GM21619 (cell line): ENCODE data around the gene HOXB9.

ENCODE experiments used
- ATAC-seq: cut with Tn5 transposase; IDR thresholded peaks from one replicate; pipeline ENCODE4 v1.9.1; 2021; ENCODE audit not compliant: unreplicated experiment

HOXB9 gene

DNA sequence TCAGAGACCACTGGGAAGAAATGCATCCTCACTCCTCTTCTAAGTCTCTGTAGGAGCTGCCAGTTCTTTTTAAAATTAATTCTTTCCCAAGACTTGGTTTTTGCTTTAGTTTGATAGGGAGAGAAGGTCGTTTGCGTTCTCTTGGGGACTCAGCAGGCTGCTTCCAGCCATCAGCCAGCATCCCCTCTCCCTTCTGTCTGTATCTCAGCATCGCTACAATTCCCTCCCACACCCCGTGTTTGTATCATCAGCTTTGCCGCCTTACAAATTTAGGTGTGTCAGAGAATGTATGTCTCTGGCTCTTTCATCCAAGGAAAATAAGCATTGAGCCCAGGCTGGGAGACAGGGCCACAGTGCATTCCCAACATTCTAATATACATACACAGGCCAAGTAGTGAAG, 26.8 kb downstream of the HOXB9 start:
- no peak for ATAC-seq

DNA sequence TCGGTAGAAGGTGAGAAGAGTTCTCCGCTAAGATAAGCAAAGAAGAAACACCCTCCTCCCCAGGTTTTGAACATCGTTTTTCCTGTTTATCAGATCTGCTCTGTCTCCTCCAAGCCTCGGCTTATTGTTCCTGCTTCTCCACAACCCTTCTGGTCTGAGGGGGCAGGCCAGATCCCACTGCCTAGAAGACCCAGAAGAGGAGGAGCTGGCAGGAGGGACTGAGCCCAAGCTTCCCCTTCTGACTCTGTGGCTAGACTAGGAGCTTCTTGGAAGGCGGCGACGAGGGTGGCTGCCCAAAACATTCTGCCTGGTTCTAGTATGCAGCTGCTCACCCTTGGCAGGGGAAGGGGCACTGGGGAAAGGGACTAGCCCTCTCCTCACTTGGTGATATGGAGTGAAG, 27.4 kb downstream of the HOXB9 start:
- no peak for ATAC-seq

DNA sequence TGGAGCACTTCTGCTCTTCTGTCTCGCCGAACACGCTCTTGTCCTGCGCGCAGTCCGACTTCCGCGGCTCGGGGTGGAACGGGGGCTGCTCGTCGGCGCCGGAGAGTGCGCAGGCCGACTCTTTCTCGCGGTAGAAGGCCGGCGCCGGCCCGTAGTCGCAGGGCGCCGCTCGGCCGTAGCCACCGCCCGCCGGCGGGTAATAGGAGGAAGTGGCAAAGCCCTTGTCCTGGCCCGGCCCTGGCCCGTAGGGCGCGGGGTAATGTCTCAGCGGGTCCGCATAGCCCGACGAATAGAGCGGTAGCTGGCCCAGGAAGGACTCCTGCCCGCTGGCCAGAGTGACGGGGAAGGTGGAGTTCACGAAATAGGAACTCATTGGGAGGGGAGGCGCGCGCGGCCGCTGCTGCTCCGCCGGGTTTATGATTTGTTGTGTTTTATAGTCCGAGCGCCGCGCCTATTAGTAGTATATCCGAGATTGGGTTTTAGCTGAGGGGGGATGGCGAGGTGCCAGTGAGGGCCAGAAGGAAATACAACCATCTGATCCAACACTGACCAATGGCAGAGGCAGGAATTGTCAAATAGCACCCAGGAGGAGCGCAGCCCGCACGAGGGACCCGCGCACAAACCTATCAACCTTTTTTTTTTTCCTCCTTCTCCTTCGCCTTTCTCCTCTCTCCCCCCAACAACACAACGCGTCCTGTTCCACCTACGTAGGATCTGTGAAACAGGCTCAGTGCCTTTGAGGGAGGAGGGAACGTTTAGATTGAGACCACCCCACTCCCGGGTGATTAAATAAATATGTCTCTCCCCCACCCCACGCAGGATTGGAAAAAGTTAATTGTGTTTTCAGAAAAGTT, 28.2 kb downstream of the HOXB9 start:
- no peak for ATAC-seq

DNA sequence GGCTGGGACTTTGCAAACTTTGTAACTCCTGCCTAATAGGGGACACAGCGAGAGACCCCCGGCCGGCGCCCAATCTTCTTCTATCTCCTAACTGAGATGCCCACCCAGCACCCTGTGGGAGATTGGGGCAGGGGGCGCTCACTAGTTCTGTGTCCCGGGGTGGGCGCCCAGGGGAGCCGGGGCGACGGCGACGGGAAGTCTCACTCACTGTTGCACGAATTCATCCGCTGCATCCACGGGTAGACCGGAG, 28.7 kb downstream of the HOXB9 start:
- no peak for ATAC-seq

DNA sequence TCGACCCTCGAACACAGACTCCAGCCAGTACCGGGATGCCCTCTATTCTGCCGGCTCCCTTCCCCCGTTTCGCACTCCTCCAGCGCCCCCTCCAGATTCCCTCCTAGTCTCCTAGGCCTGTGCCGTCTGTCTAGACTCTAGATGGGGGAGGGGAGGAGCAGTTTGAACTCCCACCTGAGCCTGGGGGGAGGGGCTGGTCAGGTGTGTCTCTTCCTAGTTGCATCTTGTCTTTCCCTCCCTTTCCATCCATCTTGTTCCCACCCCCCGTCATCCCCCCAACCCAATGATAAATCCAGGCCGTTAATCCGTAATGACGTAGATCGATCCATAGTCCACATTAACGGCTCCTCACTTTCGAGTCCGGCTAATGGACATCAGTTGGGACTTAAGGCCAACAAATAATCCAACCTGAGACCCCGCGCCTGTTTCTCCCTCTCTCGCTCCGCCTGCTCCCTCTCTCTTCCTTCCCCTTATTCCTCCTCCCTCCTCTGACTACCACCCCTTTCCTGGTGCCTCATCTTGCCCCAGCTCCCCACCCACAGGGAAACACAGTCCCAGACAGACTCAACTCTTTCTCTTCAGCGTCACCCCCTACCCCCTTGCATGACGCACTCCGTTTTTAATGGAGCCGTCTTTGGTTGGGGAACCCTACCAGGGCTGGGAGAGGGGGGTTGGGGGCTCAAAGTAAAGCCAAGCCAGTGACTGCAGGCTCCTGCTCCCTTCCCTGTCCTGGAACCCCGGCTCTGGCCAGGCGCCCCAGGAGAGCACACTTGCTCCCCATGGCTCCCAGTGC, 29.2 kb downstream of the HOXB9 start:
- ATAC-seq: no peak

DNA sequence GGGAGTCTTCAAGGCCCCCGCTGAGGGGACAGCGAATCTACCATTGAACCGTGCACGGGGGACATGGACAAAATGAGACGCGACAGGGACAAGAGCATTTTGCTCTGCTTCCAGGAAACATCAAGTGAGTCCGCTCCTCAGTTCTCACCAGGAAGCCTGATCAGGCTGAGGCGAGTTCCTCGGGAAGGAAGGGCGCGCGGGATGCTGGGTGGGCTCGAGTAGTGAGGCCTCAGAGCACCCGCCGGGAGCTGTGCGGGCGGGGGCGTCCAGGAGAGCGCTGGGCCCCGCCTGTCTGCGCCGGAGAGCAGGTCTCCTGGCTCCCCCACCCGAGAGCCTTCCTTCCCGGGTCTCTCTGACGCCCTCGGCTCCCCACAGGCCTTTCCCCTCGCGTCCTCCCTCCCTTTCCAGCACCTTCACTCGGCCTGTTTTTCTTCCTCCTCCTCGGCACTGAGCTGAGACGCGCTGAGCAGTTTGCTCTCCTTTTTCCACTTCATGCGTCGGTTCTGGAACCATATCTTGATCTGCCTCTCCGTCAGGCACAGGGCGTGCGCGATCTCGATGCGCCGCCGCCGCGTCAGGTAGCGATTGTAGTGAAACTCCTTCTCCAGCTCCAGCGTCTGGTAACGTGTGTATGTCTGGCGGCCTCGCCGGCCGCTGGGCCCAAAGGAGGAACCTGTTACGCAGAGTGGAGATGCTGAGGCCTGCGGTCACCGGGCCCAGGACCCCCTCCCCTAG, 30.0 kb downstream of the HOXB9 start:
- no peak for ATAC-seq

DNA sequence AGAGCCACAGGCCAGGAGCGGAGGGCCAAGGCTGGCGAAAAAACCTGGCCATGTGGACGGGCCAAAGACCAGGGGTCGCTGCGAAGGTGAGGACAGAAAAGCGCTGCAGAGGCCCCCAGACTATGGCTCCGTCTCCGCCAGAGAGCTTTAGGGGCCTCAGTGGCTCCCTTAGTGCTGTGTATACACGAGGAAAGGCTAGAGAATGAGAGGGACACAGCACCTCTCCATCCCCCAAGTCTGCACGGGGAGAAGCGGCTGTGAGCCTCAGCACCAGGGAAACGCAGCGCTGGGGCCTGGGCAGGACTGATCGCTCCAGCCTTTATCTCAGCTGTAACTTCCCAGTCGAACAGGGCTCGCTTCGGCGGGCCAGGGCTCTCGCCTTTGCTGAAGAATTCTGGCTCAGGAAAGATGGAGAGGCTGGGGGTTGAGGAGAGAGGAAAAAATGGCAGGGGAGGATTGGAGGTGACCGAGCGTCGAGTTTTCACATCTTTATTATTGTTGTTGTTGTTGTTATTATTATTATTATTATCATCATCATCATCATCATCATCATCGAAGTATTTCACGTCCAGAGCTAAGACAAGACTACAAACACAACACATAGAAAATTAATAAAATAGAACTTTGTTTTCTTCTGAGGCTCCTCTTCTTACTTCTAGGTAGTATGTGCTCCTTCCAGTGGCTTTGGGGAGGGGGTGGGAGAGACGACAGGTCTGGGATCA, 30.7 kb downstream of the HOXB9 start:
- ATAC-seq: no peak

DNA sequence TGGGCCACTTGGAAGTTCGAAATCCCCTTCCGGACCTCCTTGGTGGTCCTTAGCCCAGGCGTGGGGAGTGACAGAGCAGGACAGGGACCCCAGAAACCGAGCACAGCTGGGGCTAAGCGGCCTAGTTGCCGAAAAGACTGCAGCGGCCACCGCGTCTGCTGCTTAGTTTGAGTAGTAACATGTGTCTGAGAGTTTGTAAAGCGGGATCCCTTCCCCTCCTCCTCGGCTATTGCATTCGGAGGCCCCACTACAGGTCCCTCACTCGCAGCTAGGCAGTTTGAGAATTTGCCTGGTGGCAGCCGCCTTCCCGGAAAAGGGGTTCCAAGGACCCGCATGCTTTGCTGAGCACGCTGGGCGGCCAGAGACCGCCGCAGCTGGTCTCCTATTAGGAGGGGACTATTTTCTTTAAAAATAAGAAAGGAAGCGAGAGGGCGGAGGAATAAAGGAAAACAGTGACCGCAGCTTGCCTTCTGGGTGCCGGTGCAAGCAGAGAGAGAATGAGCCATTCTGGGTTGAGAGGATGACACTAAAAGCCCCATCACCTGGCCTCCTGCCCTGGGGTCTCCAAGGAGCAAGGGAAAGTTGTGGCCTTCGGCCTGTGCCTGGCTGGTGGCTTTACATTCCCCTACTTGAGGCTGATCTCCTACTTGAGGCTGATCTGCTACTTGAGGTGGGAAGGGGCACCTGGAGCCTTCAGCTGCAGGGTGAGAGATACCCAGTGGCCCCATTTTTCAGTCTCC, 31.4 kb downstream of the HOXB9 start:
- ATAC-seq: no peak

DNA sequence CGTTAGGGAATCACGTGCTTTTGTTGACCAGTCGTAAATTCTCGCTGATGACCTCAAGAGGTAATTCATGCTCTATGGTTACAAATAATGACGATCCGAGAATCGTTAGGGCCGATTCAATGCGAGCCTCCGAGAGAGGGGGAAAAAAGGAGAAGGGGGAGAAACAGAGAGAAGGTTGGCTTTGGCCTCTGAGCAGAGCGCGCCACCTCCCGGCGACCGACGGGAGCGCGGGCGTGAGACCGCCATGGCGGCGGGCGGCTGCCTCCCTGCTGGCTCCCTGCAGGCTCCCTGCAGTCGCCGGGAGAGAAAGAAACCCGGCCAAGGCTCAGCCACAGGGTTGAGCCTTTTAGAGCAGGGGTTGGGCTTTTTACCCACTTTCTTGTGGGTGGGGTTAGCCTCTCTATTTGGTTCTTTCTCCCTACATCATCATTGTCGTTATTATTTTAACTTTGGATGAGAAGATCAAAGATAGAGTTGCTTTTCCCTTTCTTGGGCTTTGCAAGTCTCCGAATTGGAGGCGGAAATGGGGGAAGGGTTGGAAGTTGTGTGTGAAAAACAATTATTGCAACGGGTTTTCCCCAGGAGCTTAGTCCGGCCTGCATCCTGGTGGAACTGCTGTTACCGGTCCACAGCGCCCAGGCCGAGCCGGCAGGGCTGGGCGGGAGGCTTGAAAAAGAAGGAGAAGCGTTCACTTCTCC, 32.2 kb downstream of the HOXB9 start:
- ATAC-seq: no peak

DNA sequence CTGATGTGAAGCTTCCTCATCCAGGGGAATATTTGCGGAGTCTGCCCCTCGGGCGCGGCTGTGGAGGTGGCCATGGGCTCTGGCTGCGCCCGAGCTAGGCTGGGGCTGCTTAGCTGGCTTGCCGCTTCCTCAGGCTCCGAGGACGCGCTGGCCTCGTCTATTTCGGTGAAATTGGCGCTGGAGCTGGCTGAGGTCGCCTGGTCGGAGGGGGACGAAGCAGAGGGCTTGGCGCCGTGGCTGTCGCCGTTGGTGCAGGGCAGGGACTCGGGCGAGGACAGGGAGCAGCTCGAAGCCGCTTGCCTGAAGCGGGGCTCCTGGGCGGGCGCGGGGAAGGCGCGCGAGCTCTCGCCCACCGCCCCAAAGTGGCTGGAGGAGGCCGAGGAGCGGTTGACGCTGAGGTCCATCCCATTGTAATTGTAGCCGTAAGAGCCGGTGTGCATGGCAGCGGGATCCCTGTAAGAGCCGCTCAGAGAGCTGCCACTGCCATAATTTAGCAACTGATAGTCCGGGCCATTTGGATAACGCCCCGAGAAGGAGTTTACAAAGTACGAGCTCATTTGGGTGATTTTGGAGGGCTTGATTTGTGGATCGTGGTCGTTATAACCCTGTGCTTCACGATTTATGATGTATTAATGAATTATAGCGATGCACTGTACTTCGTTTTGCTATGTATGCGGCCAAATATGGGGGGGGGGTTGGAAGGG, 32.9 kb downstream of the HOXB9 start, which contains the start of gene HOXB5:
Gene HOXB5 (minus strand): TSS at position 654 of the 704 bp plus-strand sequence. CDS start 97 bp downstream, at position 557.
- no peak for ATAC-seq

DNA sequence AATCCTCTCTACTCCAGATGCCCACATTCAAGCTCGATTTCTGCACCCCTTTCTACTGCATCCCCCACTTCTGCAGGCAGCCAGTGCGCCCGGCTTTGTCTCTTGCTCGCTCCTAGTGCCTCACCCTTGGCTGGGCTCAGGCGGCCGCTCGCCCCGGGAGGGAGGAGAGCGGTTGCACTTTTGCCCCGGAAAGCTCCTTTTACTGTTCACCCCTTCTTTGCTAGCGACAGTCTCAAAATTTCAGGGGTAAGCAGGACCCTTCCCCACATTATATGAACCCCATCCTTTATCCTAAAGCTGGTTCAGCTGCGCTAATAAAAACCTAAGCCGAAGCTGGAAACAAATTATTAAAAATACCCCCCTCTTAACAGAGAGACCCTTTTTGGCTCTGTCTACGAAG, 33.6 kb downstream of the HOXB9 start:
- no peak for ATAC-seq

DNA sequence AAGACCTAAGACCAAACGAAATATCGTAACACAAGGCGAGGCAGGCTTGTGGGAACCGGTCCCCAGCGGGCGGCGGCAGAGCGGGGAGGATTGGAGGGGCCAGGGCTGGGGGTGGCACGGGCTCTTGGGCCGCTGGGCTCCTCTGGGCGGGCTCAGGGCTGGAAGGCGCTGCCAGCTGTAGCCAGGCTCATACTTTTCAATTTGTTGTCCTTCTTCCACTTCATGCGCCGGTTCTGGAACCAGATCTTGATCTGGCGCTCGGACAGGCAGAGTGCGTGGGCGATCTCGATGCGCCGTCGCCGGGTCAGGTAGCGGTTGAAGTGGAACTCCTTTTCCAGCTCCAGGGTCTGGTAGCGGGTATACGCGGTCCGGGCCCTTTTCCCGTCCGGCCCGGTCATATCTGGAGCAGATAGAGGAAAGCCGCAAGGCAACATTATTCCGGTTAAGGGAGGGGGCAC, 34.1 kb downstream of the HOXB9 start:
- ATAC-seq: no peak

DNA sequence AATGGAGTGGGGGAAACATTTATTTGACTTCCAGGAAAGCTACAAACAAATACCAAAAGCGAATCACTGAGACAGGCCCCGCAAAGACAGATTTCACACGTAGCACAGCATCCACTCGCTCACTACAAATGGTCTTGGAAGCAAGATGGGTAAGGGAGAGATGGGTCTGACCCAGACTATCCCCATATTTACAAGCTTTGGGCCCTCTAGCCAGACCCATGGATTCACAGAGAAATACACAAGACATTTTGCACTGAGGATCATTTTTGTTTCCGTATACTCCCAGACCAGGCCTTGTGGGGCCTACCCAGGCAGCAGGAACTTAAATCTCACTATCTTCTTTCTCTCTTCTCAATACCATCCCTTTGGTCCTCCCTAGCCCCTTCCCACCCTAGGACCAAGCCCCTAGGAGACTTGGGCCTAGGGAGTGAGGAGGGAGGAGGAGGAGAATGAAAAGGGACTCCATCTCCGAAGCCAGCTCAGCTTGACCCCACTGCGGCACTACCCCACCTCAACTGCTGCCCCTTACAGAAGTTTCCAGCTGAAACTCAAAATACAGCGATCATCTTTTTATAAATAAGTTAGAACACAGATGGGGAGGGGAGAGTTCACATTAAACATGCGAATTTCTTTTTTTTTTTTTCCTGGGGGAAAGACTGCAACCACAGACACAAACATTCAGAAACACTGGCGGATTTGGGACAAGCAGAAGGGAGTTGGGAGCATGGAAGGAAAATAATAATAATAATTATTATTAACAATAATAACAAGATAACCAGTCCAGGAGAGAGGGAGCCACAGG, 34.7 kb downstream of the HOXB9 start:
- no peak for ATAC-seq

DNA sequence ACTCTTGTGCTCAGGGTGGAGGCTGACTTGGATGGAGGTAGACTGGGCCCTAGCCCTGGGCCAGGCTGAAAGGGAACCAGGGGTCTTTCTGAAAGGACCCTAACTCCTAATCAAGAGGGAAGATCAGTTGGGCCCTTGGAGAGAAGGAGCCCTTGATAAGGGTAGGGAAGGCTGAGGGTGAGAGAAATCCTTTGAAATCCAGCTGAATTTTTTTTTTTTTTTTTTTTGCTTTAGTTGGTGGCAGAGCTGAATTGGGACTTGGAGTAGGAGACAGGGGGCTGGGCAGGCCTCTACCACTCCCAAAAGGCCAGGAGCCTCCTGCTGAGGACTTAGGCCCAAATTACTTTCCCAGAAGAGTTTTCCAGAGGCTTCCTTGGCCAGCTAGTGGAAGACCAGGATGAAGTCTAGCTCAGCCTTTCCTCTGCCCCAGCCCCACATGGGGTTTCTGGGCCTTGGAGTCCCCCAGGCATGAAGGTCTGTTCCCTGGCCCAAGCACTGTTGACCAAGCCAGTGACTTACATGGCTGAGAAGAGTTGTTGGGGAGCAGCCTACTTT, 35.5 kb downstream of the HOXB9 start:
- ATAC-seq: no peak

DNA sequence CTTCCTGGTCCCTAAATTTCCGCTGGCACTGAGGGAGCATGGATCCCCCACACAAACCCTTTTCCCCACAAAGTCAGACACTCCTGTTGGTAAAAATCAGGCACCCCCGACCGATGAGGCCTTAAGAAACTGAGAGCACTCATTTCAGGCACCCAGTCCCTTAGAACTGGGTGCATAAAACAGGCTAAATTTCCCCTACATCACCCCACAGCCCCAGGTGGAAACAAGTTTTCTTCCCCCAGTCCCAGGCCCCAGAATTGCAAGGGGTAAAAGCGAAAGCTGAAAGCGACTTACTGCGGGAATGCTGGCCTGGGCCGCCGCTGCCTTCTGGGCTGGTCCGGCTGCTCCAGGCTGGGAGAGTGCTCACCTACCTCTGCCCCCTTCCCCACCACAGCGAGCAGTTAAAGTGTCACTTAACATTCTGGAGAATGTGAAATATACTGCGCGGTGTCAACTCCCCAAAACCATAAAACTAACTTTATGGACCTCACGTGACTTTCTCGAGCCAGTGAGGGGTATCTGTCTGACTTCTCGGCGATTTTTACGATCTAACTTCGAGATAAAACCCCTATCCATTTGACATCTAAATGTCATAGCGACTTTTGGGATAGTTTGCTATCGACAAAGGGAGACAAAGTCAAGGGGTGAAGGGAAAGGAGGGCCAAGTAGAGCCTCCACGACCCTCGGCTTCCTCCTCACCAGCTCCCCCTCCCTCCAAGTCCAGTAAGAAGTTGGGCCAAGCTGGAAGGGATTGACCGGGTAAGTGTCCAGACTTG, 36.1 kb downstream of the HOXB9 start, which contains the start of gene HOXB3:
Gene HOXB3 (minus strand): TSS at position 411 of the 776 bp plus-strand sequence. CDS start 37,767 bp downstream, outside the sequence.
- no peak for ATAC-seq

DNA sequence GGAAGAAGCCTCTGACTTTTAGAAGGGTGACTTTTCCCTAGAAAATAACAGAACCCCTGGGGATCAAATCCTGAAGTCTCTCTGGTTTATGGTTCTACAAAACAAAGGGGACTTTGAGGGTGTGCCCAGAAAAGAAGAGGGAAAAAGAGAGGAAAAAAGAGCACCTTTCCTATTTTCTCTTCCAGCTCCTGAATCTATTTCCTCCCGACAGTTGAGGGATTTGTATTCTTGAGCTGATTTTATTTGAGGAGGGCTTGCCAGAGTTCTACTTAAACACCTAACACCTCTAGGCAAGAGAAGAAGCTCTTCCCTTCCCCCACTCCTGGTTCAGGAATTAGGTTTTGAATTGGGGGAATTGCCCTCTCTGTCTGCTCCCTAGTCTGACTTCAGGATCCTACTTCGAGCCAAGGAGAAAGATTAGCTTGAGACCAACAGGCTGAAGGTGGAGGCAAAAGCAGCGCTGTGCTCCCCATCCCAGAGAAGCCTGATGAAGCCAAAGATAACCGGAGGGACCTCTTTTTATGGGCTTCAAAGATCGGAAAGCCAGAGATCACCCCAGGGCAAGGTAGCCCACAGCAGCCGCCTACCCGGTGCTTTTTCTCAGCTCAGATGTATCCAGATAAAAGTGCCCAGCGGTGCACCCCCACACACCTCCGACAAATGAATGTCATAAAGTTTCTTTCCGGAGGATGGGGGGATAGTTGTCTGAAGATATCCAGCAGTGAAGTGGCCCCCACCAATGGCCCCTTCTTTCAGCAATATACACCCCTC, 36.9 kb downstream of the HOXB9 start:
- no peak for ATAC-seq
